ENCODE measurements around the gene TBX1. TPM values are rescaled to one million over a fixed set of nuclear protein-coding genes. Genes with fewer than 3 reads are reported as not detected.
A peak's percentile ranks its signal among the peaks of the same experiment; 100 is the strongest.

TBX1 gene
- total and polyA plus RNA-seq, 2 of the 8 experiments (the other 6 are each of a cell fraction or from before 2014, with no cell fraction given), result 0.28 TPM; not detected in 1

- Histone ChIP-seq H2BK15ac (ENCODE audit: low read length) (no peak overlapping the region), H4K91ac (replicated peaks; ENCODE audit: insufficient read length, low read length) (no peak overlapping the region), H3K4me1 (replicated peaks in 1 of 4; ENCODE audit: control insufficient read depth in 3 of 4, insufficient read depth in 4 of 4, low read length in 3 of 4) (peaks cover 0 to 15% (median 7%) of the 10 kb centered on the region in 4 experiments; a peak in 6 of 7 replicates), H3K4me2 (ENCODE audit: insufficient read depth in 1 of 2, low read depth in 2 of 2, low read length in 2 of 2) (no peak overlapping the region), H3K23ac (ENCODE audit: insufficient read length) (no peak overlapping the region), H3K79me2 (ENCODE audit: control insufficient read depth in 1 of 2, insufficient read depth in 2 of 2, low read length in 2 of 2) (no peaks in the 10 kb centered on the region), H3K14ac (ENCODE audit: insufficient read length) (no peak overlapping the region), H4K8ac (ENCODE audit: extremely low read depth, insufficient read depth, low read length) (no peak overlapping the region), H3K56ac (replicated peaks; ENCODE audit: insufficient read length, low read depth, low read length) (no peak overlapping the region), H3K27ac (ENCODE audit: low read depth, low read length) (no peak overlapping the region), H4K5ac (ENCODE audit: insufficient read length, low read depth, low read length) (no peak overlapping the region), H3K9me3 (ENCODE audit: insufficient read depth in 2 of 2, low read depth in 1 of 2, low read length in 1 of 2) (no peaks in the 10 kb centered on the region), H4K20me1 (replicated peaks in 1 of 2; ENCODE audit: control insufficient read depth in 1 of 2, insufficient read depth in 2 of 2, low read length in 2 of 2) (peaks cover 3 to 4% of the 10 kb centered on the region in 2 experiments), H3K79me1 (ENCODE audit: low read depth, low read length) (no peaks in the 10 kb centered on the region), H2BK5ac (ENCODE audit: low read depth, low read length) (no peak overlapping the region), H2BK20ac (ENCODE audit: low read length) (no peak overlapping the region), H3K18ac (ENCODE audit: extremely low read depth, low read length) (no peak overlapping the region), H2BK120ac (replicated peaks; ENCODE audit: low read depth, low read length) (no peak overlapping the region), H3K36me3 (ENCODE audit: control insufficient read depth in 2 of 4, insufficient read depth in 4 of 4, low read length in 3 of 4) (peaks cover 0 to 3% (median 0%) of the 10 kb centered on the region in 4 experiments; a peak in 1 of 8 replicates), H3K27me3 (replicated peaks in 1 of 4; ENCODE audit: control insufficient read depth in 3 of 4, extremely low read depth in 1 of 4, insufficient read depth in 3 of 4, low read length in 3 of 4) (peaks cover 41 to 57% (median 55%) of the 10 kb centered on the region in 4 experiments), H2AFZ (ENCODE audit: low read length) (no peak overlapping the region), H3K4ac (replicated peaks; ENCODE audit: insufficient read length, low read depth, low read length) (no peak overlapping the region), H3K23me2 (ENCODE audit: low read depth, low read length) (peaks cover under 1% of the 10 kb centered on the region; the same call in 1 of the 2 replicates), H3K4me3 (ENCODE audit: extremely low read depth in 1 of 4, insufficient read depth in 2 of 4, low read depth in 3 of 4, low read length in 4 of 4) (no peak overlapping the region), H2BK12ac (ENCODE audit: low read depth, low read length) (peak overlapping the region; percentile 60; the same call in 1 of the 2 replicates), H3K9ac (replicated peaks in 1 of 4; ENCODE audit: extremely low read depth in 1 of 4, low read depth in 3 of 4, low read length in 3 of 4) (no peak overlapping the region), H2AK5ac (ENCODE audit: low read depth, low read length) (no peak overlapping the region)
- FAIRE-seq (no peak), DNase-seq (ENCODE audit: low read depth in 1 of 2, low spot score in 2 of 2) (no peak)
- ChIA-PET POLR2A (ENCODE audit: partially characterized antibody) (interaction anchor here (1.5 kb wide), 1 partner anchor 9 kb away, joined by 5 read pairs; no protein-coding TSS in a partner anchor), CTCF (ENCODE audit: partially characterized antibody) (interaction anchor here (0.7 to 3.2 kb wide), 19 partner anchors 9 to 177 kb away, joined by 3 to 23 read pairs (median 4); partner anchors contain the start of gene GP1BB)
- TF ChIP-seq TEAD4 (IDR thresholded peaks at IDR 0.05; ENCODE audit: low read depth, low read length), result 0 out of 2 replicates have a peak, but pooled peaks have one; percentile 8
- TF ChIP-seq CBX5 (IDR thresholded peaks at IDR 0.05; ENCODE audit: low read depth, low read length), result no peak
- no peak for TF ChIP-seq JUN (IDR thresholded peaks at IDR 0.05; ENCODE audit: low read depth, low read length)
- 82% methylated on average over 25 of the region's 25 CpGs; no CpG with 5 or more reads in 1 of the 2 experiments for WGBS, 2 experiments (ENCODE audit: extremely low coverage in 1 of 2, insufficient coverage in 1 of 2, insufficient read length in 1 of 2, insufficient replicate concordance in 2 of 2, low coverage in 1 of 2, low lambda C conversion rate in 2 of 2, missing lambda C conversion rate in 1 of 2)
Observed at GRCh38 chr22:19770349-19771220, 10.0 kb downstream of the TBX1 start.
